Liver (tissue), 9 donors: Measurements from ENCODE around the gene AEBP1. TPM values are rescaled to one million over a fixed set of nuclear protein-coding genes. Genes with fewer than 3 reads are reported as not detected.

Experiments used
- DNase-seq: peaks from one replicate; pipeline ENCODE4 v3.0.0-alpha.2; 2017; ENCODE audit warnings: low spot score
- H3K27ac ChIP-seq, 2 donors: one replicate each; pipeline ENCODE4 v1.7.0; 2013; ENCODE audit warnings: inconsistent platforms in 2 of 2, low read length in 2 of 2, control low read depth in 1 of 2, low read depth in 1 of 2, mild to moderate bottlenecking in 1 of 2
- H3K27me3 ChIP-seq, 4 donors: one replicate each; pipeline versions ENCODE4 v1.6.1 to v1.7.0; 2013; ENCODE audit warnings: low read length in 3 of 4, inconsistent platforms in 1 of 4, mild to moderate bottlenecking in 1 of 4, moderate library complexity in 1 of 4; ENCODE audit not compliant: control insufficient read depth in 4 of 4, insufficient read depth in 4 of 4
- H3K36me3 ChIP-seq, 4 donors: one replicate each; pipeline versions ENCODE4 v1.6.1 to v1.7.0; 2013; ENCODE audit warnings: low read length in 3 of 4, mild to moderate bottlenecking in 3 of 4, low read depth in 1 of 4, moderate library complexity in 1 of 4; ENCODE audit not compliant: control insufficient read depth in 4 of 4, insufficient read depth in 3 of 4
- H3K4me1 ChIP-seq, 4 donors: one replicate each; pipeline versions ENCODE4 v1.6.1 to v1.7.0; 2013; ENCODE audit warnings: low read length in 3 of 4, mild to moderate bottlenecking in 3 of 4, moderate library complexity in 1 of 4; ENCODE audit not compliant: control insufficient read depth in 4 of 4, insufficient read depth in 4 of 4
- H3K4me3 ChIP-seq, 3 donors: one replicate each; pipeline versions ENCODE4 v1.6.1 to v1.7.0; 2013; ENCODE audit warnings: low read length in 3 of 3, control low read depth in 1 of 3, low read depth in 1 of 3, mild to moderate bottlenecking in 1 of 3
- H3K9ac ChIP-seq, 2 donors: one replicate each; pipeline ENCODE4 v1.7.0; 2013; ENCODE audit warnings: low read length in 2 of 2, mild to moderate bottlenecking in 2 of 2, moderate library complexity in 2 of 2, control low read depth in 1 of 2, low read depth in 1 of 2
- H3K9me3 ChIP-seq, 4 donors: one replicate each; pipeline versions ENCODE4 v1.6.1 to v1.7.0; 2013; ENCODE audit warnings: low read length in 3 of 4; ENCODE audit not compliant: control insufficient read depth in 4 of 4
- EGR1 ChIP-seq, 2 donors: IDR thresholded peaks; 2 replicates each; pipeline ENCODE4 v1.6.1; 2016 to 2018; ENCODE audit warnings: antibody characterized with exemption in 2 of 2, low read depth in 2 of 2
- FOXA1 ChIP-seq: IDR thresholded peaks from 2 replicates; pipeline ENCODE4 v1.6.1; 2016; ENCODE audit warnings: antibody characterized with exemption
- HNF4G ChIP-seq: IDR thresholded peaks from 2 replicates; pipeline ENCODE4 v1.6.1; 2016; ENCODE audit warnings: antibody characterized with exemption
- JUND ChIP-seq, 2 donors: IDR thresholded peaks; 2 replicates each; pipeline ENCODE4 v1.6.1; 2016; ENCODE audit warnings: antibody characterized with exemption in 2 of 2
- NR2F2 ChIP-seq: IDR thresholded peaks from 2 replicates; pipeline ENCODE4 v1.6.1; 2016; ENCODE audit warnings: antibody characterized with exemption
- RAD21 ChIP-seq, 2 donors: IDR thresholded peaks; 2 replicates each; pipeline ENCODE4 v1.6.1; 2016; ENCODE audit warnings: antibody characterized with exemption in 2 of 2, mild to moderate bottlenecking in 2 of 2
- RXRA ChIP-seq, 2 donors: IDR thresholded peaks; 2 replicates each; pipeline ENCODE4 v1.6.1; 2017 to 2018; ENCODE audit warnings: antibody characterized with exemption in 2 of 2, mild to moderate bottlenecking in 1 of 2
- SP1 ChIP-seq: IDR thresholded peaks from 2 replicates; pipeline ENCODE4 v1.6.1; 2018; ENCODE audit warnings: antibody characterized with exemption, mild to moderate bottlenecking
- TAF1 ChIP-seq: conservative IDR thresholded peaks from 2 replicates; pipeline ENCODE4 v1.6.1; 2016; ENCODE audit warnings: antibody characterized with exemption, mild to moderate bottlenecking
- YY1 ChIP-seq: IDR thresholded peaks from 2 replicates; pipeline ENCODE4 v1.6.1; 2016; ENCODE audit warnings: antibody characterized with exemption, mild to moderate bottlenecking
- WGBS: extraction: QIAGEN DNeasy Blood & Tissue Kit; methylation state at CpG from one replicate; pipeline ENCODE4 v1.1.7; 2013; 5-methylcytosine and 5-hydroxymethylcytosine counted together
- polyA plus RNA-seq, 2 donors: library from polyadenylated mRNA; stranded (reverse) in 1 of 2; unstranded in 1 of 2; fragments of 200-250 nt in 1 of 2; fragments of >200 nt in 1 of 2; fragmentation: Nextera tagmentation in 1 of 2; extraction: Ambion mirVana in 1 of 2; gene quantifications; one replicate each; pipeline versions ENCODE4 v1.2.1 to v1.2.3, GENCODE V29; 2013 to 2015
- total RNA-seq, 2 donors: library from RNA; depleted of rRNA; stranded (reverse); fragments of >200 nt; gene quantifications; one replicate each; pipeline ENCODE4 v1.2.3, GENCODE V29; 2014
- TF ChIP-seq, protein P1 (sequence below): IDR thresholded peaks from 2 replicates; pipeline ENCODE4 v1.6.1; 2016; ENCODE audit warnings: antibody characterized with exemption
- TF ChIP-seq, protein P2 (sequence below): IDR thresholded peaks from 2 replicates; pipeline ENCODE4 v1.6.1; 2016; ENCODE audit warnings: antibody characterized with exemption
- TF ChIP-seq, protein P3 (sequence below): IDR thresholded peaks from 2 replicates; pipeline ENCODE4 v1.6.1; 2016; ENCODE audit warnings: antibody characterized with exemption
- TF ChIP-seq, protein P4 (sequence below): fragments of 150-350 bp; IDR thresholded peaks from 2 replicates; pipeline ENCODE4 v1.5.1; 2017; ENCODE audit warnings: improper control_type of control experiment, low read depth, low read length; ENCODE audit not compliant: missing input control
- TF ChIP-seq, protein P5 (sequence below): IDR thresholded peaks from 2 replicates; pipeline ENCODE4 v1.6.1; 2016; ENCODE audit warnings: antibody characterized with exemption, mild to moderate bottlenecking
- donor health status: healthy.
- donor health status: healthy.
- donor health status: healthy.
- donor health status: healthy.
- donor health status: healthy.

The AEBP1 gene
- total and polyA plus RNA-seq, 4 donors = 3.4 to 13.3 (median 7.7) TPM

DNA sequence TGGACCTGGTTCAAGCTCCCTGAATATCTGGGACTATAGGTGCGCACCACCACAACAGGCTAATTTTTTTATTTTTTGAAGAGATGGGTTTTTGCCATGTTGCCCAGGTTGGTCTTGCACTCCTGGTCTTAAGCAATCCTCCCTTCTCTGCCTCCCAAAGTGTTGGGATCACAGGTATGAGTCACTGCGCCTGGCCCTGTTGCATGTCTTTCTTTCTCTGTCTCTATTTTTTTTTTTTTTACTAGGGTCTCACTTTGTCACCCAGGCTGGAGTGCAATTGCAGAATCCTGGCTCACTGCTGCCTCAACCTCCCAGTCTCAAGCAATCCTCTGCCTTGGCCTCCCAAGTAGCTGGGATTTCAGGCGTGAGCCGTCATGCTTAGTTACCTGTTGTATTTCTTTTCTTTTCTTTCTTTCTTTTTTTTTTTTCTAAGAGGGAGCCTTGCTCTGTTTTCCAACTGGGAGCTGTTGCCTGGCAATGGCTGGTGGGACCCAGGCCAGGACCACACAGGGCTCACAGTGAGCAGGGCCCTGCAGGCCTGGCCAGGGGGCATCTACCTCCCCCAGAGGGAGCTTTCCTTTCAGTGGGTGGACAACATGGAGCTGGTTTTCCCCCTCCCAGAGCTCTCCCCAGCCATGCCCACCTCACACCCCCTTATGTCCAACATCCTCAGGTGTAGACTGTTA is 30.9 kb downstream of the AEBP1 start:
- DNase-seq = no peak
- Histone ChIP-seq H3K4me1 (peaks cover 2 to 13% (median 8%) of the 10 kb centered on the region in 4 donors), H3K9ac (no peak overlapping the region), H3K9me3 (no peaks in the 10 kb centered on the region), H3K4me3 (no peak overlapping the region), H3K27me3 (no peaks in the 10 kb centered on the region), H3K27ac (no peak overlapping the region), H3K36me3 (no peaks in the 10 kb centered on the region)
- no peak for TF ChIP-seq NR2F2
- TF ChIP-seq, protein P1, sequence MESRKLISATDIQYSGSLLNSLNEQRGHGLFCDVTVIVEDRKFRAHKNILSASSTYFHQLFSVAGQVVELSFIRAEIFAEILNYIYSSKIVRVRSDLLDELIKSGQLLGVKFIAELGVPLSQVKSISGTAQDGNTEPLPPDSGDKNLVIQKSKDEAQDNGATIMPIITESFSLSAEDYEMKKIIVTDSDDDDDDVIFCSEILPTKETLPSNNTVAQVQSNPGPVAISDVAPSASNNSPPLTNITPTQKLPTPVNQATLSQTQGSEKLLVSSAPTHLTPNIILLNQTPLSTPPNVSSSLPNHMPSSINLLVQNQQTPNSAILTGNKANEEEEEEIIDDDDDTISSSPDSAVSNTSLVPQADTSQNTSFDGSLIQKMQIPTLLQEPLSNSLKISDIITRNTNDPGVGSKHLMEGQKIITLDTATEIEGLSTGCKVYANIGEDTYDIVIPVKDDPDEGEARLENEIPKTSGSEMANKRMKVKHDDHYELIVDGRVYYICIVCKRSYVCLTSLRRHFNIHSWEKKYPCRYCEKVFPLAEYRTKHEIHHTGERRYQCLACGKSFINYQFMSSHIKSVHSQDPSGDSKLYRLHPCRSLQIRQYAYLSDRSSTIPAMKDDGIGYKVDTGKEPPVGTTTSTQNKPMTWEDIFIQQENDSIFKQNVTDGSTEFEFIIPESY = no peak
- no peak for TF ChIP-seq YY1
- no peak for TF ChIP-seq SP1
- no peak for TF ChIP-seq TAF1
- no peak for TF ChIP-seq EGR1 (IDR thresholded peaks at IDR 0.05; ENCODE audit: low read depth in 2 of 2)
- no peak for TF ChIP-seq JUND (IDR thresholded peaks at IDR 0.05)
- TF ChIP-seq, protein P2, sequence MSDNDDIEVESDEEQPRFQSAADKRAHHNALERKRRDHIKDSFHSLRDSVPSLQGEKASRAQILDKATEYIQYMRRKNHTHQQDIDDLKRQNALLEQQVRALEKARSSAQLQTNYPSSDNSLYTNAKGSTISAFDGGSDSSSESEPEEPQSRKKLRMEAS = no peak
- WGBS = 94% methylated on average over 4 of the region's 4 CpGs

DNA sequence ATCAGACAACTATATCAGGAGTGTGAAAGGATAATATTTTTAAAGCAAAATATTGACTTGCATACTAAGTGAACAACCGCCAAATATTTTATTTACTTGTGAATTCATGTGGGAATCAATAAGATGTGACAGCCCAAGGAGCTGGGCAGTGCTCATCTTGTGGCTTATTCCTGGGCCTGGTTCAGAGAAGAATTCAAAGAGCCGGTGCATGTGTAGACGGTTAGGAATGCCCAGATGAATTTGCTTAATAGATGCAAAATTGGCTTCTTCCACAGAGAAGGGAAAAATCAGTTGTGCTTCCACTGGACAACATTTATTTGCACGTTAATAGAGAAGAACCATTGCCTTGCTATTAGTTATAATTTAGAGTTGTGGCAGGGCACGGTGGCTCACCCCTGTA is 32.6 kb downstream of the AEBP1 start:
- H3K36me3 ChIP-seq = no peaks in the 10 kb centered on the region
- WGBS = 91% methylated on average over 5 of the region's 5 CpGs
- no peak for TF ChIP-seq FOXA1
- TF ChIP-seq EGR1 (IDR thresholded peaks at IDR 0.05; ENCODE audit: low read depth in 2 of 2) = no peak
- TF ChIP-seq RXRA (IDR thresholded peaks at IDR 0.05) = no peak
- no peak for TF ChIP-seq YY1
- no peak for TF ChIP-seq HNF4G
- TF ChIP-seq RAD21 (IDR thresholded peaks at IDR 0.05) = no peak
- TF ChIP-seq, protein P2 = no peak
- TF ChIP-seq TAF1 = no peak
- TF ChIP-seq JUND (IDR thresholded peaks at IDR 0.05) = no peak
- no peak for TF ChIP-seq SP1
- TF ChIP-seq, protein P3, sequence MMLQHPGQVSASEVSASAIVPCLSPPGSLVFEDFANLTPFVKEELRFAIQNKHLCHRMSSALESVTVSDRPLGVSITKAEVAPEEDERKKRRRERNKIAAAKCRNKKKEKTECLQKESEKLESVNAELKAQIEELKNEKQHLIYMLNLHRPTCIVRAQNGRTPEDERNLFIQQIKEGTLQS = no peak
- DNase-seq = no peak
- H3K27me3 ChIP-seq = no peaks in the 10 kb centered on the region
- H3K27ac ChIP-seq = no peak overlapping the region
- H3K4me3 ChIP-seq = no peak overlapping the region
- no peaks in the 10 kb centered on the region for H3K9me3 ChIP-seq
- H3K9ac ChIP-seq = no peak overlapping the region
- peaks cover 0 to 2% (median under 1%) of the 10 kb centered on the region in 4 donors for H3K4me1 ChIP-seq

DNA sequence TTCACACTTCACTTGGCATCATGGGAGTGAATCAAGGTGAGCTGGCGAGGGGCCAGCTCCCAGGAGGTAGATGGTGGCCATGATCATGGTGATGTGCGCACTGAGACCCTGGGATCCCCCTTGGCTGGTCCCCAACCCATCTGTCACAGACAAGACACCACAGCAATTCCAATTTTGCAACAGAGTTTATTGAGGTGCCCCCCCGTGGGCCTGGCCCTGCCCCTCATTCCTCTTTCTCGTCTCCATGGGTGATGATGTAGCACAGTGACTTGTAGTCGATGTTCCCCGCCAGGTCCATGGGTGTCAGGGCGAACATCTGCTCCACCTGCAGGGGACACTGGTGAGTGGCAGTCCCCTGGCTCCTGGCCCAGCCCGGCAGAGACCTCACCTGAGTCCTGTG is 34.6 kb downstream of the AEBP1 start:
- DNase-seq = no peak
- no peak overlapping the region for H3K27ac ChIP-seq
- H3K36me3 ChIP-seq = no peaks in the 10 kb centered on the region
- no peak overlapping the region for H3K4me3 ChIP-seq
- H3K27me3 ChIP-seq = no peaks in the 10 kb centered on the region
- 88% methylated on average over 8 of the region's 8 CpGs for WGBS
- no peak overlapping the region for H3K9ac ChIP-seq
- TF ChIP-seq, protein P1 = no peak
- TF ChIP-seq RAD21 (IDR thresholded peaks at IDR 0.05) = peak in 1 of 2 donors; percentile 18
- TF ChIP-seq YY1 = no peak
- TF ChIP-seq, protein P4, sequence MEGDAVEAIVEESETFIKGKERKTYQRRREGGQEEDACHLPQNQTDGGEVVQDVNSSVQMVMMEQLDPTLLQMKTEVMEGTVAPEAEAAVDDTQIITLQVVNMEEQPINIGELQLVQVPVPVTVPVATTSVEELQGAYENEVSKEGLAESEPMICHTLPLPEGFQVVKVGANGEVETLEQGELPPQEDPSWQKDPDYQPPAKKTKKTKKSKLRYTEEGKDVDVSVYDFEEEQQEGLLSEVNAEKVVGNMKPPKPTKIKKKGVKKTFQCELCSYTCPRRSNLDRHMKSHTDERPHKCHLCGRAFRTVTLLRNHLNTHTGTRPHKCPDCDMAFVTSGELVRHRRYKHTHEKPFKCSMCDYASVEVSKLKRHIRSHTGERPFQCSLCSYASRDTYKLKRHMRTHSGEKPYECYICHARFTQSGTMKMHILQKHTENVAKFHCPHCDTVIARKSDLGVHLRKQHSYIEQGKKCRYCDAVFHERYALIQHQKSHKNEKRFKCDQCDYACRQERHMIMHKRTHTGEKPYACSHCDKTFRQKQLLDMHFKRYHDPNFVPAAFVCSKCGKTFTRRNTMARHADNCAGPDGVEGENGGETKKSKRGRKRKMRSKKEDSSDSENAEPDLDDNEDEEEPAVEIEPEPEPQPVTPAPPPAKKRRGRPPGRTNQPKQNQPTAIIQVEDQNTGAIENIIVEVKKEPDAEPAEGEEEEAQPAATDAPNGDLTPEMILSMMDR = no peak
- TF ChIP-seq, protein P5, sequence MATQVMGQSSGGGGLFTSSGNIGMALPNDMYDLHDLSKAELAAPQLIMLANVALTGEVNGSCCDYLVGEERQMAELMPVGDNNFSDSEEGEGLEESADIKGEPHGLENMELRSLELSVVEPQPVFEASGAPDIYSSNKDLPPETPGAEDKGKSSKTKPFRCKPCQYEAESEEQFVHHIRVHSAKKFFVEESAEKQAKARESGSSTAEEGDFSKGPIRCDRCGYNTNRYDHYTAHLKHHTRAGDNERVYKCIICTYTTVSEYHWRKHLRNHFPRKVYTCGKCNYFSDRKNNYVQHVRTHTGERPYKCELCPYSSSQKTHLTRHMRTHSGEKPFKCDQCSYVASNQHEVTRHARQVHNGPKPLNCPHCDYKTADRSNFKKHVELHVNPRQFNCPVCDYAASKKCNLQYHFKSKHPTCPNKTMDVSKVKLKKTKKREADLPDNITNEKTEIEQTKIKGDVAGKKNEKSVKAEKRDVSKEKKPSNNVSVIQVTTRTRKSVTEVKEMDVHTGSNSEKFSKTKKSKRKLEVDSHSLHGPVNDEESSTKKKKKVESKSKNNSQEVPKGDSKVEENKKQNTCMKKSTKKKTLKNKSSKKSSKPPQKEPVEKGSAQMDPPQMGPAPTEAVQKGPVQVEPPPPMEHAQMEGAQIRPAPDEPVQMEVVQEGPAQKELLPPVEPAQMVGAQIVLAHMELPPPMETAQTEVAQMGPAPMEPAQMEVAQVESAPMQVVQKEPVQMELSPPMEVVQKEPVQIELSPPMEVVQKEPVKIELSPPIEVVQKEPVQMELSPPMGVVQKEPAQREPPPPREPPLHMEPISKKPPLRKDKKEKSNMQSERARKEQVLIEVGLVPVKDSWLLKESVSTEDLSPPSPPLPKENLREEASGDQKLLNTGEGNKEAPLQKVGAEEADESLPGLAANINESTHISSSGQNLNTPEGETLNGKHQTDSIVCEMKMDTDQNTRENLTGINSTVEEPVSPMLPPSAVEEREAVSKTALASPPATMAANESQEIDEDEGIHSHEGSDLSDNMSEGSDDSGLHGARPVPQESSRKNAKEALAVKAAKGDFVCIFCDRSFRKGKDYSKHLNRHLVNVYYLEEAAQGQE = no peak
- TF ChIP-seq TAF1 = no peak
- TF ChIP-seq, protein P3 = no peak
- TF ChIP-seq HNF4G = no peak
- no peaks in the 10 kb centered on the region for H3K4me1 ChIP-seq
- H3K9me3 ChIP-seq = no peaks in the 10 kb centered on the region
